GM18520 (cell line): ENCODE results near the gene SLC27A4.
"Not testable (repeated sequence)": the region's sequence is repeated elsewhere in the genome, so short reads cannot be mapped to it uniquely, and the experiment has no call there.

ENCODE experiments used
- ATAC-seq: cut with Tn5 transposase; IDR thresholded peaks from one replicate; pipeline ENCODE4 v1.9.1; 2021; ENCODE audit not compliant: unreplicated experiment

SLC27A4 gene

GRCh38 chr9:128323791-128324190, 16.5 kb upstream of the SLC27A4 start:
- ATAC-seq, result no peak

- no peak for ATAC-seq
Observed at GRCh38 chr9:128324401-128324800, 15.9 kb upstream of the SLC27A4 start.

- ATAC-seq, result no peak
Observed at GRCh38 chr9:128325629-128326028, 14.7 kb upstream of the SLC27A4 start.

- ATAC-seq, result no peak
Observed at GRCh38 chr9:128333451-128333869, 6.9 kb upstream of the SLC27A4 start.

GRCh38 chr9:128335161-128335560, 5.2 kb upstream of the SLC27A4 start:
- ATAC-seq, result no peak

GRCh38 chr9:128335914-128336313, 4.4 kb upstream of the SLC27A4 start:
- no peak for ATAC-seq

- ATAC-seq, result no peak
Observed at GRCh38 chr9:128337936-128338335, 2.4 kb upstream of the SLC27A4 start.

GRCh38 chr9:128338852-128339614, 1.3 kb upstream of the SLC27A4 start:
- ATAC-seq, result not testable (repeated sequence)

- ATAC-seq, result peak; percentile 3
Observed at GRCh38 chr9:128340691-128341434, 536 bp downstream of the SLC27A4 start.

- ATAC-seq, result no peak
Observed at GRCh38 chr9:128341435-128341849, 1.1 kb downstream of the SLC27A4 start.

- ATAC-seq, result no peak
Observed at GRCh38 chr9:128342971-128343680, 2.8 kb downstream of the SLC27A4 start.

- ATAC-seq, result no peak
Observed at GRCh38 chr9:128343855-128344254, 3.5 kb downstream of the SLC27A4 start.

- no peak for ATAC-seq
Observed at GRCh38 chr9:128344931-128345605, 4.7 kb downstream of the SLC27A4 start.

GRCh38 chr9:128349125-128349524, 8.8 kb downstream of the SLC27A4 start:
- ATAC-seq, result no peak

- no peak for ATAC-seq
Observed at GRCh38 chr9:128349772-128350171, 9.4 kb downstream of the SLC27A4 start.

GRCh38 chr9:128355451-128355850, 15.1 kb downstream of the SLC27A4 start:
- ATAC-seq, result no peak

- no peak for ATAC-seq
Observed at GRCh38 chr9:128358090-128358489, 17.8 kb downstream of the SLC27A4 start.

GRCh38 chr9:128358861-128359260, 18.5 kb downstream of the SLC27A4 start:
- ATAC-seq, result no peak

GRCh38 chr9:128360826-128361225, 20.5 kb downstream of the SLC27A4 start:
- no peak for ATAC-seq

- no peak for ATAC-seq
Observed at GRCh38 chr9:128361296-128361985, 21.1 kb downstream of the SLC27A4 start.
